HepG2 (cell line): ENCODE data around the gene TMEM97. TPM values are rescaled to one million over a fixed set of nuclear protein-coding genes. Genes with fewer than 3 reads are reported as not detected.
A peak's percentile ranks its signal among the peaks of the same experiment; 100 is the strongest.

Source experiments
- AFF4 ChIP-seq: sonication (generic); formaldehyde crosslinking; IDR thresholded peaks from 2 replicates; pipeline ENCODE4 v1.4.0; 2020; ENCODE audit warnings: missing genetic modification reagents
- DRAP1 ChIP-seq: IDR thresholded peaks from 2 replicates; pipeline ENCODE4 v1.6.1; 2016; ENCODE audit warnings: missing genetic modification reagents, missing compliant biosample characterization
- E2F1 ChIP-seq: sonication (generic); formaldehyde crosslinking; IDR thresholded peaks from 2 replicates; pipeline ENCODE4 v1.5.0; 2020; ENCODE audit warnings: missing genetic modification reagents
- GPN1 ChIP-seq: sonication (generic); formaldehyde crosslinking; IDR thresholded peaks from 2 replicates; pipeline ENCODE4 v1.5.1; 2020; ENCODE audit warnings: missing genetic modification reagents, borderline replicate concordance
- KLF12 ChIP-seq: sonication (generic); formaldehyde crosslinking; IDR thresholded peaks from 2 replicates; pipeline ENCODE4 v1.4.0; 2020; ENCODE audit warnings: missing genetic modification reagents, borderline replicate concordance
- KLF16 ChIP-seq, 2 experiments: sonication (generic) in 1 of 2; formaldehyde crosslinking in 1 of 2; IDR thresholded peaks; 2 replicates each; pipeline versions ENCODE4 v1.6.1 to v1.8.0; 2016 to 2023; ENCODE audit warnings: missing genetic modification reagents in 2 of 2, missing compliant biosample characterization in 1 of 2
- MBD4 ChIP-seq: IDR thresholded peaks from 2 replicates; pipeline ENCODE4 v1.6.1; 2012; ENCODE audit warnings: low read length, inconsistent platforms, borderline replicate concordance
- POLR2AphosphoS2 ChIP-seq: IDR thresholded peaks from 2 replicates; pipeline ENCODE4 v1.6.1; 2011; ENCODE audit warnings: low read depth, low read length, improper control_type of control experiment
- REL ChIP-seq: sonication (generic); formaldehyde crosslinking; conservative IDR thresholded peaks from 2 replicates; pipeline ENCODE4 v1.8.0; 2022; ENCODE audit warnings: mild to moderate bottlenecking, missing genetic modification reagents, moderate library complexity
- THYN1 ChIP-seq: sonication (generic); formaldehyde crosslinking; IDR thresholded peaks from 2 replicates; pipeline ENCODE4 v1.8.1; 2023; ENCODE audit warnings: low read depth, mild to moderate bottlenecking, moderate library complexity, missing genetic modification reagents, borderline replicate concordance
- ZBTB1 ChIP-seq: sonication (generic); formaldehyde crosslinking; IDR thresholded peaks from 2 replicates; pipeline ENCODE4 v1.4.0; 2020; ENCODE audit warnings: missing genetic modification reagents, borderline replicate concordance
- ZFP36L1 ChIP-seq: sonication (generic); formaldehyde crosslinking; IDR thresholded peaks from 2 replicates; pipeline ENCODE4 v1.8.0; 2022; ENCODE audit warnings: mild to moderate bottlenecking, missing genetic modification reagents, moderate library complexity
- ZNF292 ChIP-seq: sonication (generic); formaldehyde crosslinking; IDR thresholded peaks from 2 replicates; pipeline ENCODE4 v1.8.1; 2022; ENCODE audit warnings: mild to moderate bottlenecking, low read depth, missing genetic modification reagents, borderline replicate concordance
- ZNF549 ChIP-seq: sonication (generic); formaldehyde crosslinking; IDR thresholded peaks from 2 replicates; pipeline ENCODE4 v1.5.0; 2020; ENCODE audit warnings: missing genetic modification reagents
- ZNF746 ChIP-seq: sonication (generic); formaldehyde crosslinking; IDR thresholded peaks from 2 replicates; pipeline ENCODE4 v1.8.0; 2022; ENCODE audit warnings: mild to moderate bottlenecking, missing genetic modification reagents
- ZSCAN5A ChIP-seq: sonication (generic); formaldehyde crosslinking; IDR thresholded peaks from 2 replicates; pipeline ENCODE4 v1.8.0; 2022; ENCODE audit warnings: mild to moderate bottlenecking, missing genetic modification reagents, borderline replicate concordance
- polyA plus RNA-seq, 8 experiments: library from polyadenylated mRNA; depleted of rRNA in 3 of 8; stranded (reverse) in 7 of 8; unstranded in 1 of 8; fragments of >200 nt; fragmentation: Illumina TruSeq in 4 of 8; extraction: Trizol in 4 of 8; gene quantifications; 2 replicates each; pipeline versions ENCODE4 v1.2.1 to v1.2.3, GENCODE V29; 2011 to 2016; ENCODE audit warnings: low read depth in 4 of 8, missing spikeins in 1 of 8, mixed read lengths in 1 of 8; ENCODE audit not compliant: insufficient read depth in 1 of 8
- total RNA-seq, 5 experiments: library from RNA; depleted of rRNA; stranded (reverse); fragments of >200 nt; fragmentation: Illumina TruSeq; extraction: Trizol; gene quantifications; 2 replicates each; pipeline ENCODE4 v1.2.3, GENCODE V29; 2016; ENCODE audit warnings: low read depth in 1 of 5

The TMEM97 gene
- total and polyA plus RNA-seq, 2 of the 13 experiments (the other 11 are each of a cell fraction or from before 2014, with no cell fraction given) = 69.6 to 137 TPM

- peak; percentile 74; the same call in 1 of the 2 replicates for TF ChIP-seq ZNF292 (CRISPR knock-in tag)
- TF ChIP-seq AFF4 = no peak
- 0 out of 2 replicates have a peak, but pooled peaks have one; percentile 31 for TF ChIP-seq GPN1 (CRISPR knock-in tag)
- TF ChIP-seq ZSCAN5A (CRISPR knock-in tag) = peak; percentile 63; the same call in 1 of the 2 replicates
- no peak for TF ChIP-seq ZNF549 (CRISPR knock-in tag)
- peak; percentile 53; the same call in 1 of the 2 replicates for TF ChIP-seq ZNF746
- no peak for TF ChIP-seq REL (CRISPR knock-in tag)
- peak; percentile 38; the same call in 1 of the 2 replicates for TF ChIP-seq KLF12
- TF ChIP-seq ZFP36L1 (CRISPR knock-in tag) = peak; percentile 92
- no peak for TF ChIP-seq MBD4
- TF ChIP-seq E2F1 (CRISPR knock-in tag) = peak; percentile 92
- no peak; a peak in 1 of 4 replicates for TF ChIP-seq KLF16 (CRISPR knock-in tag; IDR thresholded peaks at IDR 0.05)
- TF ChIP-seq DRAP1 (CRISPR knock-in tag) = peak; percentile 71; the same call in 1 of the 2 replicates
- TF ChIP-seq POLR2AphosphoS2 = no peak
- no peak for TF ChIP-seq ZBTB1
- TF ChIP-seq THYN1 (CRISPR knock-in tag) = peak; percentile 22; the same call in 1 of the 2 replicates
Observed at GRCh38 chr17:28318759-28319597, at the start of gene TMEM97 (continued).
